Raji (cell line): ENCODE data around the gene SPIB.

ENCODE experiments used
- POLR2A ChIP-seq: IDR thresholded peaks from 2 replicates; pipeline ENCODE4 v1.6.1; 2011; ENCODE audit warnings: low read depth, low read length, control low read depth; ENCODE audit not compliant: insufficient read depth

Gene SPIB

GRCh38 chr19:50465986-50466705 is 47.4 kb downstream of the SPIB start:
- TF ChIP-seq POLR2A, result no peak

- TF ChIP-seq POLR2A, result no peak
These were observed 47.9 kb downstream of the SPIB start for GRCh38 chr19:50466706-50467039.

- TF ChIP-seq POLR2A, result no peak
These were observed 48.8 kb downstream of the SPIB start for GRCh38 chr19:50467566-50467965.

- no peak for TF ChIP-seq POLR2A
These were observed 50.1 kb downstream of the SPIB start for GRCh38 chr19:50468818-50469217.

GRCh38 chr19:50475101-50475568 is 56.4 kb downstream of the SPIB start:
- no peak for TF ChIP-seq POLR2A

- TF ChIP-seq POLR2A, result no peak
These were observed 57.0 kb downstream of the SPIB start for GRCh38 chr19:50475736-50476223.

GRCh38 chr19:50476224-50476906 is 57.6 kb downstream of the SPIB start, which contains the start of the genes EMC10 and GARIN5A:
Gene EMC10, plus strand, starts transcription at chr19:50476507. Its CDS starts 38 bp downstream, at chr19:50476545.
Gene GARIN5A, minus strand, starts transcription at chr19:50476848. Its CDS starts 460 bp downstream, at chr19:50476388.
- TF ChIP-seq POLR2A, result peak; percentile 96

- no peak for TF ChIP-seq POLR2A
These were observed 58.1 kb downstream of the SPIB start for GRCh38 chr19:50476907-50477238.

GRCh38 chr19:50477751-50478515 is 59.2 kb downstream of the SPIB start:
- TF ChIP-seq POLR2A, result no peak

- TF ChIP-seq POLR2A, result no peak
These were observed 60.4 kb downstream of the SPIB start for GRCh38 chr19:50478901-50479715.

- no peak for TF ChIP-seq POLR2A
These were observed 61.1 kb downstream of the SPIB start for GRCh38 chr19:50479761-50480251.

GRCh38 chr19:50480281-50481111 is 61.8 kb downstream of the SPIB start:
- no peak for TF ChIP-seq POLR2A
